ENCODE measurements around the gene SPDYE1.
"Not testable (repeated sequence)": the region's sequence is repeated elsewhere in the genome, so short reads cannot be mapped to it uniquely, and the experiment has no call there.

SPDYE1 gene

DNA sequence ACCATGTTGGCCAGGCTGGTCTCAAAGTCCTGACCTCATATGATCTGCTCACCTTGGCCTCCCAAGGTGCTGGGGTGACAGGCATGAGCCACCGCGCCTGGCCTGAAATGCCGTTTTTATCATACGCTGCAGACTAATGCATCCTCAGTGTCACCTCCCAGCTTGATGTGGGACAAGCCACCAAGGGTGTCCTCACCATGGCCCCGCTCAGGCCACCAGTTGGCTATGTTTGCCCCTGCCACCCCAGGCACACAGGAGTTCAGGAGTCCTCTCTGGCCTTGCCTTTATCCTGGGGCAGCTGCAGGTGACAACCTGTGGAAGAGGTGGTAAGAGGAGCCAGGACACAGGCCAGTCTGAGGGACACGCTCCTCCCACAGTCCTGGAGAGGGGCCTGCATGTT is 3.0 kb upstream of the SPDYE1 start:
- DNase-seq = not testable (repeated sequence)

DNA sequence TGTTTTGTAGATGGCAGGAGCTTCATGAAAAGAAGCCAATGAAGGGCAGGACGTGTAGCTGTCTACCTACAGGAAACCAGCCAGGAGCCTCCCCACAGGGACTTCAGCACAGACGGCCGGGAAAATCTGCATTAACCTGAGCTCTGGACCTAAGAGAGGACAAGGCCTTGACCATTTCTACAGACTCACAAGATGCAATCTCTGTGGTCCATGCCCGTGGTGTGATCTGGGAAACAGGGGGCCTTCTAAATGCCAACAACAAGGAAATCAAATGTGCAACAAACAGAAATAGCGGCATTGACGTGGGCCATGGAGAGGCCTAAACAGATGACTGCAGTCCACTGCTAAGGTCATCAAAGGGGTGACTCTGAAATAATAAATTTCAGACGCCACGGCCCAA is 14.4 kb downstream of the SPDYE1 start:
- not testable (repeated sequence) for DNase-seq

DNA sequence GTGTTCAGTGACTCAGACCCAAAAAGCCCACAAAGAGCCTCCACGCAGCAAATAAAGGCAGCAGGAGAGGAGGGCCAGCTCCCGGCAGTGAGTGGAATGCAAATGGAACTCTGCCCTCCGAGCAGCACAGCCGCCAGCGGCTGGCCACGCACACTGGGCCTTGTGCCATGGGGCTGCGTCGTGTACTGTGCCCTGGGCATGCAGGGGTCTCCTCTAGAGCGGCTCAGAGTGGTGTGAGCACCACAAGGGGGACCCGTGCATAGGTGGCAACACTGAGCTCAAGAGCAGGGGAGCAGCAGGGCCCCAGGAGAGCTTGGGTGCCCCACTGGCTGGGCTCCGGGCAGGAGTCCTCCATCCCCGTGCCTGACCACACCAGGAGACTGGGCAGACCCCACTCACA is 17.4 kb downstream of the SPDYE1 start:
- not testable (repeated sequence) for DNase-seq

DNA sequence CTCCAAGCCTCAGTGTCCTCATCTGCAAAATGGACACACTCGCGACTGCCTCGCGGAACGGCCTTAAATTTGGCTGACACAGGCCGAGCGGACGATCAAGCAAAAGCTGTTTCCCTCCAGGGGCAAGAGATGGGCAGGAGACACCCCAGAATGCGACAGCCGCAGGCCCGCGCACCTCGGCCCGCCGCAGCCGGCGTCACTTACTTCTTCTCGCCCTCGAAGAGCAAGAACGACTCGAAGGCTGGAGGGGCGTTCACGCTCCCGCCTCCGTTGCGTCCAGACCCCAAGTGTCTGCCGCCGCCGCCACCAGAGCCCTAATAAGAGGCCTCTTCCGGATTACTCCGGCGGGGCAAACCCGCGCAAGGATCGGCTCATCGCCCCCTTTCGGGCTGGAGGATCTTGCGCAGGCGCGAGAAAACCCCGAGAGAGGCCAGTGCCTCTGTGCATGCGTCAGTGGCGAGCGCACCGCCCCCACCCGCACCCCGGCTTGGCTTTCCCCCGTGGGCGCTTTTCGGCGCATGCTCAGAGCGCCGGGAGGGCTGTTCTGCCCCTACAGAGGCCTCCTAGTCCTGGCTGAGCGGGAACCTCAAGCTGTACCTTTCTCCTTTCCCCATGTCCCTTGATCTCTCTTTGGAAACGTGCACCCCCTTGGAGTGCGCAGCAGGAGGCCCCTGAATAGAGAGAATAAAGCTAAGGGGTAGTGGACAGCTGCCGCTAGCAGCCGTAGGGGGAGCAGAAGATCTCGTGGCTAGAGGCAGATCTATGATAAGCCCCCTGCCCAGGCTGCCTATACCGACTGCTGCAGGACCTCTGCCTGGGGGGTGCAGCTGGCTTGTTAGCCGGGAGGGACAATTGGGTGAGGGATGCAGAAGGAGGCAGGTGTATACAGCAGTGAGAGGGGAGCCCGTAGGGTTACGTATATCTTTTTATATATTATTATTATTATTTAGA is 21.4 kb downstream of the SPDYE1 start:
- DNase-seq = peak; percentile 99

DNA sequence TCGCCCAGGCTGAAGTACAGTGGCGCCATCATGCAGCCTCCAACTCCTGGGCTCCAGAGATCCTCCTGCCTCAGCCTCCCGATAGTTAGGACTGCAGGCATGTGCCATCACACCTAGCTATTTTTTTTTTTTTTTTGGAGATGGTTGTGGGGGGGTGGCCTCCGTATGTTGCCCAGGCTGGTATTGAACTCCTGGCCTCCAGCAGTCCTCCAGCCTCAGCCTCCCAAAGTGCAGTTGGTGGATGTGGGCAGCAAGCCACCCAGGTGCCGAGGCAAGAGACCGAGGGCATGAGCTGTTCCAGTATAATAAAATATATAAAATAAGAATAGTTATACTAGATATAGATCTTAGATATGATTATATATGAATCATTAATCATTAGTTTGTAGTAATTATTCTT is 22.1 kb downstream of the SPDYE1 start:
- DNase-seq = not testable (repeated sequence)

DNA sequence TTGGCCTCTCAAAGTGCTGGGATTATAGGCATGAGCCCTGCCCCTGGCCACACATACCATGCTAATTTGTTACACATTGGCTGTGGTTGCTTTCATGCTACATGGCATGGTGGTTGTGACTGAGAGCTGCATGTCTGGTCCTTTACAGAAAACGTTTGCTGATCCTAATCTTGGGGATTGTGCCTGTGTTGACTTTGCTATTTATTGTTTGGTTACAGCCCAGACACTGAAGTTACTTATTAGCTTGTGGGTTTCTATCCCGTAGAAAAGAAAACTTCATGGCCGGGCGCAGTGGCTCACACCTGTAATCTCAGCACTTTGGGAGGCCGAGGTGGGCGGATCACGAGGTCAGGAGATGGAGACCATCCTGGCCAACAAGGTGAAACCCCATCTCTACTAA is 24.4 kb downstream of the SPDYE1 start:
- DNase-seq = not testable (repeated sequence)

DNA sequence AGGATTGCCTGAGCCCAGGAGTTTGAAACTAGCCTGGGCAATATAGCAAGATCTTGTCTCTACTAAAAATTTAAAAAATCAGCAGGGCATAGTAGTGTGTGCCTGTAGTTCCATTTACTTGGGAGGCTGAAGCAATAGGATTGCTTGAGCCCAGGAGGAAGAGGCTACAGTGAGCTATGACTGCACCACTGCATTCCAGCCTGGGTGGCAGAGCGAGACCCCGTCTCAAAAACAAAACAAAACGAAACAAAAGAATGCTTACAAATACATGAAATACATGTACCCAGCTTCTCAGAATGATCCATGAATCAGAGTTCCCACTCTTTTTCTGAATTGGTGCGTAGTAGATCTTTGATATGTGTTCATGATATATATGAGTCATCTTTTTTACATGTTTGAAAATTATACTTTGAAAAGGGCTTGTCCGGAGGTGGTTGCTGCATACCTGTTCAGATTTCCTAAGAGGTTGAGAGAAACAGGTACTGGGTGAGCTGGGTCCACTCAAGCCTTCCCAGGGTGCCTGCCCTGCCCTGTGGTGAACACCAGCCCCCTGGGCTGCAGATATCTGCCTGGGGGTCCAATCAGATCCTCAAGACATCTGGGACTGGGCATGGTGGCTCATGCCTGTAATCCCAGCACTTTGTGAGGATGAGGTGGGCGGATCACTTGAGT is 25.2 kb downstream of the SPDYE1 start:
- peak; percentile 27 for DNase-seq

DNA sequence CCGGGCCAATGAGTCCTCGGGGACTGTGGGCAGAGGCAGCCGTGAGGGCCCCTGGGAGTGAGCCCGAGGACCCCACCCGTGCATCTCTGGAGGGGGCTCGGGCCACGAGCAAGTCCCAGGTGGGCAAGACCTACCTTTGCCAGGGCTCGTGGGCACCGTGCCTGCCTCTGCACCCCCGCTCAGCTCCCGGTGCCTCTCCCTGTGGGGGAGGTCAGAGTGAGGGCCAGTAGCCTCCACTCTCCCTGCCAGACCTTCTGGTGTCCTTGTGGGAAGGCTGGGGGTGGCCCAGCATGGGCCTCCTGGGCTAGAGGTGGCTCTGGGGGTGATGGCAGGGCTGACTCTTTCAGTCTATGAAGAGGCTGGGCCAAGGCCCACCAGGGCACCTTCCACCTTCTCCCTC is 31.7 kb downstream of the SPDYE1 start:
- DNase-seq = not testable (repeated sequence)

DNA sequence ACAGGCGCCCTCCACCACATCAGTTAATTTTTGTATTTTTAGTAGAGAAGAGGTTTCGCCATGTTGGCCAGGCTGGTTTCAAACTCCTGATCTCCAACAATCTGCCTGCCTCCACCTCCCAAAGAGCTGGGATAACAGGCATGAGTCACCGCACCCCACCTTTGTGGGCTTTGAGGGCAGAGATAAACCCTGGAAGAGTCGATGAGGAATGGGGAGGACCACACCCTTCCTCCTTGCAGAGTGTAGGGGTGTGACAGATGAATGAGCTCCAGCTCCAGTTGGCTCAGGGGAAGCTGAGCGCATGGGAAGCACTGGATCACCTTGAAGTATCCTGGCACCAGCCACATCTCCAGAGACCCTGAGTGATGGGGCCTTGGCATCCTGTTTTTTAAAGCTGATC is 32.3 kb downstream of the SPDYE1 start:
- DNase-seq = not testable (repeated sequence)

DNA sequence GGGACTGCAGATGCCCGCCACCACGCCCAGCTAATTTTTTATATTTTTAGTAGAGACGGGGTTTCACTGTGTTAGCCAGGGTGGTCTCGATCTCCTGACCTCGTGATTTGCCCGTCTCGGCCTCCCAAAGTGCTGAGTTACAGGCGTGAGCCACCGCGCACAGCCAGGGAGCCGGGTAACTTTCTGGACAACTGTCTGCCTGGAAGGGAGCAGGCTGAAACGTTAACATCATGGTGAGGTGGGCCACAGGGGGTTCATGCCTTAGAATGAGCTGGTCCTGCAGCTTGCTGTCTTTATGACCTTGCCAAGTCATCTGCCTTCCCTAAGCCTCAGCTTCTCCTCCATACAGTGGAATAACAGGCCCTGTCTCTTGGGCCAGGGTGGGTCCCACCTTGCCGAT is 33.6 kb downstream of the SPDYE1 start:
- not testable (repeated sequence) for DNase-seq

DNA sequence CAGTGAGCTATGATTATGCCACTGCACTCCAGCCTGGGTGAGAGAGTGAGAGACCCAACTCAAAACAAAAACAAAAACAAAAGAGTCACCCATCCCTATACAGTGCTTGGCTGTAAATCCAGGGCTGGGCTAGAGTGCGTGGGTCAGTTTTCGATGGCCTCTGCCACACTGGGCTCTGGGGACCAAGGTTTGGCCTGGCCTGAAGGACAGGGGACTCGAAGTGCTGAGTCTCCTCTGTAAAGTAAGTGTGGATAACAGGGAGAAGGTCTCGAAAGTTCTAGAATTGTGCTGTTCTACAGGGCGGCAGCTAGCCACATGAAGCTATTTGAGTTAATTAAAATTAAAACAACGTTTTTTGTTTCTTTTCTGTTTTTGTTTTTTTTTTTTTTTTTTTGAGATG is 34.3 kb downstream of the SPDYE1 start:
- DNase-seq = not testable (repeated sequence)

DNA sequence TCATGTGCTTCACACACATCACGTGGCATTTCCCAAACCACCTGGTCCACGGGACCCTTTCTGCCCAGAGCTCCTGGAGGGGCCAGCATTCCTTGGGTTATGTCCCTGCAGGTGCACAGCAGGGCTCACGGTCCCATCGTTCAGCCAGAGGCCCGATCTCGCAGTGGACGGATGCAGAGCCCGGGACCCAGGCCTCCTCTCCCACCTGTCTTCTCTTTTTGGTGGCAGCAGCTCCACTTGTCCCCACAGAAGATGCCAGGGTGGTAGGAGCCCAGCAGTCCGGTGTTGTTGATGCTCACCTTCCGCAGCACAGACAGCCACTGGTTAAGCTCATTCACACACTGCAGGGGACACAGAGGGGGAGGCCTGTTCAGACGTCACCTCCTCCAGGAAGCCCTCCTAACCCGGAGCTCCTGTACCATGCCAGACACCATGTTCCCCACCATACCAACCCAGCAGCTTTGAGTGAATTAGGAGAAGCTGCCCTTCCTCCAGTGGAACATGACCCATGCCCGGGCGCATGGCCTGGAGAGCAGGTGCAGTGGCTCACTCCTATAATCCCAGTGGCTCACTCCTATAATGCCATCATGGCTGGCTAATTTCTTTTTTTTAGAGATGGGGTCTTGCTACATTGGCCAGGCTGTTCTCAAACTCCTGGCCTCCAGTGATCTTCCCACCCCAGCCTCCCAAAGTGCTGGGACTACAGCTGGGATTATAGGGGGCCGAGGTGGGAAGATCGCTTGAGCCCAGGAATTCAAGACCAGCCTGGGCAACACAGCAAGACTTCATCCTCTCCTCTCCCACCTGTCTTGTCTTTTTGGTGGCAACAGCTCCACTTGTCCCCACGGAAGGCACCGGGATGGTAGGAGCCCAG is 36.5 kb downstream of the SPDYE1 start:
- DNase-seq = not testable (repeated sequence)

DNA sequence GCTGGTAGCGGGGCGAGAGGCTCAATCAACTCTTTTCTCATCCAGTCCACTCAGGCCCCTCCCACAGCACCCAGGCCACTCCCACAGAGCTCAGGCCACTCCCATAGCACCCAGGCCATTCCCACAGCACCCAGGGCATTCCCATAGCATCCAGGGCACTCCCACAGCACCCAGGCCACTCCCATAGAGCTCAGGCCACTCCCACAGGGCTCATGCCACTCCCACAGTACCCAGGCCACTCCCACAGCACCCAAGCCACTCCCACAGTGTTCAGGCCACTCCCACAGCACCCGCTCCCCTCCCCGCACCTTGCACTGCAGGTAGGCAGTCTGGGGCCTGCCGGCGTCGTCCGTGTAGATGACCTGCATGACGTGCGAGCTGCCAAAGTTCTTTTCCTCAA is 38.7 kb downstream of the SPDYE1 start:
- DNase-seq = peak; percentile 54

DNA sequence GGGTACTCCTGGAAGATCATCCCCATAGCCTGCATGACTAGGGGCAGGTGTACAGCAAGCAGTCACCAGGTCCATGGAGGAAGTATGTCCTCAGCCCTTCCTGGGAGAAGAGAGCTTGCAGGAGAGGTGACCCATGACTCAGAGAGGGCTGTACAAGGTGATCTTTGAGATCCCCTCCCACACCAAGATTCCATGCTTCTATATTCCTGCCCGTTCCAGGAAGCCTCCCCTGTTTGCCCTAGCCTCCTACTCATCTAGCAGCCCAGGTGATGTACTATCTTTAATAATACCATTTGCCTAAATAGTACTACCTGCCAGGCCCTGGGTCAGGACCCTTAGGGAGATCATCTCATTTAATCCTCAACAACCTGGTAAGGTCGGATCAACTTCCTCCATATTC is 40.3 kb downstream of the SPDYE1 start:
- not testable (repeated sequence) for DNase-seq

DNA sequence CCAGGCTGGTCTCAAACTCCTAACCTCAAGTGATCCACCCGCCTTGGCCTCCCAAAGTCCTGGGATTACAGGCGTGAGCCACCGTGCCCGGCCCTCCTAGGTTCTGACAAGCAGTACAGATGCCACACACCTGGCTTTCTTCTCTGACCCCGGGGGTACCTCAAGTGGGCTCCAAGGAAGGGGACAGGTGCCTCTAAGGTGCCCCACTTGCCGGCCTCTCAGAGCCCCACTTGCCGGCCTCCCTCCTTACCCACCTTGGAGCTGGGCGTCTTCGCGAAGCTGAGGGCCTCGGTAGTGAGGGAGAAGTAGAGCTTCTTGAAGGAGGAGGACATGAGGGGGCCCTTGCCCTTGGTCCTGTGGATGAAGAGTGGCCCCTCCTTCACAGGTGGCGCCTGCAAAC is 40.9 kb downstream of the SPDYE1 start:
- DNase-seq = not testable (repeated sequence)

DNA sequence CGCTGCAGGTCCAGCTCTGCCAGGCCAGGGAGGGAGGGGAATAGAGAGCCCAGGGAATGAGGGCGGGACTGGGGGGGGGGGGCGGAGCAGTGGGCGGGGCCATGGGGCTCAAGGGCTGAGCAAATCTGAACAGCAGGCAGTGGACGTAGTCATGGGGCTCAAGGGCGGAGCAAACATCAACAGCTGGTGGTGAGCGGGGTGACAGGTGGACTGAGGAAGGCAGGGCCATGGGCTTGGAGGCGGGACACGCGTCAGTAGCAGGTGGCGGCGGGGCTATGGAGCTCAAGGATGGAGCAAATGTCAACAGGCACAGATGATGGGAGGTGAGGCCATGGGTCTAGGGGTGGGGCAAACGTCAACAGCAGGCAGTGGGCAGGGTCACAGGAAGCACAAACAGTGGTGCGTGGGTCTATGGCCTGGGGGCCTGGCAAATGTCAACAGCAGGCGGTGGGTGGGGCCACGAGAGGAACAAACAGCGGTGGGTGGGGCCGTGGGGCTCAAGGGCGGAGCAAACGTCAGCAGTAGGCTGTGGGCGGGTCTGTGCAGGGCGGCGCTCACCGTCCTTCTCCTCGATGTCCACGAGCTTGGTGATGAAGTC is 41.4 kb downstream of the SPDYE1 start:
- peak; percentile 79 for DNase-seq

DNA sequence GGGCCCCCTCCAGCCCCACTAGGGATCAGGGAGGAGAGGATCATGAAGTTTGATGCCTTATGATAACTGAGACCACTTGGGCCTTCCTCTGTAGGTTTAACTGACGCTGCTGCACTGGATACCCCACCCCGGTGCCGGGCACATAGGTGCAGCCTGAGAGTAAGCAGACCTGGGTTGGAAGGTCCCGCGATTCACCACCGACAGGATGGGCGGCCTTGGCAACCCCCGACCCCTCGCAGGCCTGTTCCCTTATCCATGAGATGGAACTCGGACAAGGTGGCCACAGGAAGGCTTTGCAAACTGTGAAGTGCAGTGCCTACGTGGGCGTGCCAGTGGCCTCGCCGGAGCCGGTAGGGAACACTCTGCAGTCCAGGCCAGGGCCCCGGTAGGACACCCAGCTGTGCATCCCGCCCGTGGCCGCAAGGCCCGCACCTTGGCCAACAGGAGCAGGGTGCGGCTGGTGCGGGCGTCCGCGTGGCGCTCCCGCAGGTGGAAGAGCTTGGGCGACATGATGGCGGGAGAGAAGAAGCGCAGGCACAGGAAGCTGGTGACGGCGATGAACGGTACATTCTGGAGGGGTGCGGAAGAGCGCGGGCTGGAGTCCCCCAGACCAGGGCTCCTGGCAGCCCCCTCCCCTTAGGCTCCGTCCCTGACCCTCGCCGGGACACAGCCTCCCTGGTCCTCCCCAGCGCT is 42.2 kb downstream of the SPDYE1 start:
- not testable (repeated sequence) for DNase-seq

DNA sequence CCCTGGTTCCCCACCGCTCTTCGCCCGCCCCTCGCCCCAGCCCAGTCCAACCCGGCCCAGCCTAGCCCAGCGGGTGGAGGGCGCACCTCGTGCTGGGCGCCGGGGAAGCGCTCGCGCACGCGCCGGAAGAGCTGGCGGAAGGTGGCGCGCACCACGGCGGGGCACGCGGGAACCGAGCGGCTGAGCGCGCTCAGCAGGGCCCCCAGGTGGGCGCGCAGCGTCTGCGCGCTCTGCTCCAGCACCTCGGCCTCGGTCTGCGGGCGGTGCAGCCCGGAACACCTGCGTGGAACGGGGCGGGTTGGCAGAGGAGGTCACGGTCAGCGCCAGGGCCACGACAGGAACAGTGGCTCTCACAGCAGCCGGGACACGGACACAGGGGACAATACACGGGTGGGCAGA is 42.8 kb downstream of the SPDYE1 start:
- DNase-seq = peak; percentile 61

DNA sequence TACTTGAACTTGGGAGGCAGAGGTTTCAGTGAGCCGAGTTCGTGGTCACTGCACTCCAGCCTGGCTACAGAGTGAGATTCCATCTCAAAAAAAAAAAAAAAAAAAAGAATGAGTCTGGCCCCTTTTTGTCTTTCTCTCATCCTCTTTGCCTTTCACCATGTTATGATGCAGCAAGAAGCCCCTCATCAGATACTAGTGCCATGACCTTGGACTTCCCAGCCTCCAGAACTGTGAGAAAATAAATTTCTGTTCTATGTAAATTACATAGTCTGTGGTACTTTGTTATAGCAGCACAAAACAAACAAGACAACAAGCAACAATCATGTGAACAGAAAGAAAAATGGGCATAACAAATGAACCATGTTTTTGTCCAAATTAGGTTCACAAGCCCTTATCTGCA is 44.5 kb downstream of the SPDYE1 start:
- no peak for DNase-seq

DNA sequence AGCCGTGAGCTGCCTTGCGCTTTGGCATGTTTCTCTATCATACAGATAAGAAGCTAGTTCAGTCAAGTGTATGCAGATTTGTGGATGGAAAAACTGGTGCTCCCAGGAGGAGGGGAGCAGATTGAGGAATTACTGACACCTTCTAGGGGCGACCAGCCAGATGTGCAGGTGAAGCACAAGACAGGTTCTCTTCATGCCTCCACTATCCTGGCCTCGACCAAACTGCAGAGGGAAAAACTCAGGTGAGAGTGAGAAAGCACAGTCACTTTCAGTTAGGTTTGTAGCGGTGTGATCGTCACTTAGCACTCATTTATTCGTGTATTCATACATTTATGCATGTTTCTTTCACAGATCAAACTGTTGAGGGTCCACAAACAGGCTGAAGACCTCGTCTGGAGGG is 46.2 kb downstream of the SPDYE1 start:
- DNase-seq = no peak

DNA sequence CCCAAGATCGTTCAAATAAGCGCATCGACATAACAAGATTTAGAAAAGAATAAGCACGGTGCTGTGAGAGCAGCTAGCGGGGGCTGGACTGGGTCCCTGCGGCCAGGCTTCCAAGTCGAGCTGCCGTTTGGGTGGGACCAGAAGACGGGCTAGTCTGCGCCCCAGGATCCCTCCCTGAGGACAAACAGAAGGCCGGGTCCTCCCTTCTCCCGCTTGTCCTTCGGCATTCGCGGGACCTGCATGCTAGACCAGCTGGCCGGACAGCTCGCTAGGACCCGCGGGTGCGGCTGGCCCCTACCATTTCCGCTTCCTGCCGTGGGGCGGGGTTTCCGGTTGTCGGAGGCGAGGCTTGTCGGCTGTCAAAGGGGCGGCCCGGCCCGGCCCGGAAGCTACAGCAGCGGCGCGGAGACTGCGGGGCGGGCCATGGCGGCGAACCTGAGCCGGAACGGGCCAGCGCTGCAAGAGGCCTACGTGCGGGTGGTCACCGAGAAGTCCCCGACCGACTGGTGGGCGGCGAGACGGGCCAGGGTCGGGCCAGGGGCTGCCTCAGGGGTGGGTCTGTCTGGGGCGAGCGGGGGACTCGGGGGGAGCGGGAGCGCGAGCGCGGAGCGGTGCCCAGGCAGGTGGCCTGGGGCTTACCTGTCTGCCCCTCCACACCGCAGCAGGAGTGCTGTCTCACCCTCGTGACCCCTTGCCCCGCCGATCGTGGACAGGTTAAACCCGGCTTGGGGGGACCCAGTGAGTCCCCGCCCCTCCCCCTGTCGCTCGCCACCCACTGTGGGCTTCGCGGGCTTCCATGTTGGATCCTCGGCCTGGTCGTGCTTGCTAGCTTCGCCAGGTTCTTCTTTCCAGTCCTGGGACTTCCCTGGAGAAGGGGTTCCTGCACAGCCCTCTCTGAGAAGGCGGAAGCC is 46.9 kb downstream of the SPDYE1 start, which contains the start of gene DBNL:
Gene DBNL, plus strand, starts transcription at position 388 of the 911 bp plus-strand sequence. Its CDS starts 36 bp downstream, at position 424.
- peak; percentile 89 for DNase-seq

Data from stimulated activated CD4-positive, alpha-beta T cell treated with anti-CD3 and anti-CD28 coated beads, Interleukin-1b, Interleukin-23, amount 100 ng/mL, for 48 hours (primary cell).